GM23338 (cell line): ENCODE results near the gene PIK3CG. TPM values are rescaled to one million over a fixed set of nuclear protein-coding genes. Genes with fewer than 3 reads are reported as not detected.

ENCODE experiments used
- ATAC-seq: fragments of 200-7000 bp; cut with Tn5 transposase; 3 replicates; pipeline ENCODE4 v1.9.1; 2020
- DNase-seq: peaks from one replicate; pipeline ENCODE4 v3.0.0-alpha.2; 2015; ENCODE audit warnings: low spot score
- H2AFZ ChIP-seq: fragments of 200-600 bp; sonication (generic); 2 replicates; pipeline ENCODE4 v1.8.0; 2016; ENCODE audit warnings: antibody characterized with exemption, mild to moderate bottlenecking, moderate library complexity
- H3F3A ChIP-seq: fragments of 200-600 bp; sonication (generic); replicated peaks from 2 replicates; pipeline ENCODE4 v1.8.0; 2017; ENCODE audit warnings: antibody characterized with exemption, mixed run types, low read depth
- H3K27ac ChIP-seq: fragments of 200-600 bp; sonication (generic); 2 replicates; pipeline ENCODE4 v1.6.1; 2016; ENCODE audit warnings: low read depth
- H3K27me3 ChIP-seq: fragments of 200-600 bp; sonication (generic); 2 replicates; pipeline ENCODE4 v1.8.0; 2016; ENCODE audit warnings: mild to moderate bottlenecking, mixed run types, moderate library complexity; ENCODE audit not compliant: insufficient read depth
- H3K36me3 ChIP-seq: fragments of 200-600 bp; sonication (generic); 2 replicates; pipeline ENCODE4 v1.8.0; 2016; ENCODE audit warnings: mild to moderate bottlenecking; ENCODE audit not compliant: insufficient read depth
- H3K4me1 ChIP-seq: fragments of 200-600 bp; sonication (generic); 2 replicates; pipeline ENCODE4 v1.8.0; 2016; ENCODE audit warnings: mild to moderate bottlenecking, moderate library complexity; ENCODE audit not compliant: insufficient read depth
- H3K4me2 ChIP-seq: fragments of 200-600 bp; sonication (generic); 2 replicates; pipeline ENCODE4 v1.7.1; 2017; ENCODE audit warnings: mixed run types
- H3K4me3 ChIP-seq: fragments of 200-600 bp; sonication (generic); 2 replicates; pipeline ENCODE4 v1.6.1; 2016; ENCODE audit warnings: mixed run types
- H3K79me2 ChIP-seq: fragments of 200-600 bp; sonication (generic); replicated peaks from 2 replicates; pipeline ENCODE4 v1.8.0; 2017; ENCODE audit warnings: mild to moderate bottlenecking; ENCODE audit not compliant: insufficient read depth
- H3K9me2 ChIP-seq: fragments of 200-600 bp; sonication (generic); 2 replicates; pipeline ENCODE4 v1.8.0; 2017; ENCODE audit not compliant: insufficient read depth
- H4K20me1 ChIP-seq: fragments of 200-600 bp; sonication (generic); replicated peaks from 2 replicates; pipeline ENCODE4 v1.8.0; 2017; ENCODE audit warnings: mild to moderate bottlenecking; ENCODE audit not compliant: insufficient read depth
- H3K27ac Mint-ChIP-seq: 2 replicates; pipeline ENCODE4 v1.8.0; 2020; ENCODE audit warnings: inconsistent platforms, mild to moderate bottlenecking, moderate library complexity, mixed read lengths
- H3K27me3 Mint-ChIP-seq: 3 replicates; pipeline ENCODE4 v1.8.0; 2022; ENCODE audit warnings: low read depth, mild to moderate bottlenecking, moderate library complexity, mixed read lengths, inconsistent platforms; ENCODE audit not compliant: insufficient read depth, poor library complexity
- H3K36me3 Mint-ChIP-seq: 3 replicates; pipeline ENCODE4 v1.8.0; 2021; ENCODE audit warnings: low read depth, mild to moderate bottlenecking, inconsistent platforms, moderate library complexity, mixed read lengths
- H3K4me1 Mint-ChIP-seq: 3 replicates; pipeline ENCODE4 v1.8.0; 2020; ENCODE audit warnings: mild to moderate bottlenecking, inconsistent platforms, mixed read lengths
- H3K4me3 Mint-ChIP-seq: 3 replicates; pipeline ENCODE4 v1.8.0; 2021; ENCODE audit warnings: moderate library complexity, mild to moderate bottlenecking, inconsistent platforms, mixed read lengths
- H3K9me3 Mint-ChIP-seq: 3 replicates; pipeline ENCODE4 v1.8.0; 2020; ENCODE audit warnings: moderate library complexity, mild to moderate bottlenecking, inconsistent platforms, mixed read lengths
- ETS1 ChIP-seq: IDR thresholded peaks from 2 replicates; pipeline ENCODE4 v1.6.1; 2016; ENCODE audit warnings: antibody characterized with exemption
- EZH2 ChIP-seq: fragments of 200-600 bp; sonication (generic); IDR thresholded peaks from one replicate; pipeline ENCODE4 v1.8.0; 2017; ENCODE audit warnings: antibody characterized with exemption, mild to moderate bottlenecking, low read depth; ENCODE audit not compliant: unreplicated experiment
- JUNB ChIP-seq: IDR thresholded peaks from one replicate; pipeline ENCODE4 v1.6.1; 2016; ENCODE audit warnings: antibody characterized with exemption; ENCODE audit not compliant: unreplicated experiment
- POLR2AphosphoS5 ChIP-seq: IDR thresholded peaks from 2 replicates; pipeline ENCODE4 v1.6.1; 2016; ENCODE audit warnings: antibody characterized with exemption, low read depth
- REST ChIP-seq: IDR thresholded peaks from one replicate; pipeline ENCODE4 v1.6.1; 2018; ENCODE audit warnings: antibody characterized with exemption; ENCODE audit not compliant: unreplicated experiment
- STAT1 ChIP-seq: IDR thresholded peaks from one replicate; pipeline ENCODE4 v1.6.1; 2016; ENCODE audit warnings: antibody characterized with exemption; ENCODE audit not compliant: unreplicated experiment
- ZNF114 ChIP-seq: fragments of 250-450 bp; sonication (Bioruptor Pico); IDR thresholded peaks from 2 replicates; pipeline ENCODE4 v1.5.0; 2020; ENCODE audit warnings: mild to moderate bottlenecking, moderate library complexity
- ZNF331 ChIP-seq: fragments of 250-450 bp; sonication (Bioruptor Pico); IDR thresholded peaks from 2 replicates; pipeline ENCODE4 v1.5.0; 2020; ENCODE audit warnings: low read depth, mild to moderate bottlenecking, moderate library complexity
- polyA plus RNA-seq: library from polyadenylated mRNA; unstranded; fragments of >200 nt; fragmentation: Nextera tagmentation; extraction: Ambion mirVana; gene quantifications from 2 replicates; pipeline ENCODE4 v1.2.1, GENCODE V29; 2016
- total RNA-seq: library from RNA; depleted of rRNA; stranded (reverse); fragments of >200 nt; shearing (Covaris generic); gene quantifications from 2 replicates; pipeline ENCODE4 v1.2.3, GENCODE V29; 2014

The PIK3CG gene
- total and polyA plus RNA-seq, 2 experiments from 2014 or later, result not detected

GRCh38 chr7:106870528-106870927 lies 5.4 kb downstream of the PIK3CG start:
- Histone ChIP-seq H2AFZ (no peak overlapping the region), H3K79me2 (no peaks in the 10 kb centered on the region), H4K20me1 (no peaks in the 10 kb centered on the region), H3K36me3 (no peaks in the 10 kb centered on the region), H3F3A (no peaks in the 10 kb centered on the region), H3K27me3 (no peaks in the 10 kb centered on the region), H3K4me1 (no peaks in the 10 kb centered on the region), H3K9me2 (no peaks in the 10 kb centered on the region), H3K27ac (no peak overlapping the region), H3K4me2 (no peak overlapping the region), H3K4me3 (no peak overlapping the region)
- no peak overlapping the region for H3K27ac Mint-ChIP-seq
- H3K4me1 Mint-ChIP-seq, result no peaks in the 10 kb centered on the region
- DNase-seq, result no peak
- no peak overlapping the region for H3K4me3 Mint-ChIP-seq
- no peak for ATAC-seq
- H3K9me3 Mint-ChIP-seq, result peaks cover 6% of the 10 kb centered on the region; the same call in 2 of the 3 replicates
- H3K36me3 Mint-ChIP-seq, result peaks cover 3% of the 10 kb centered on the region; the same call in 1 of the 3 replicates
- no peak for TF ChIP-seq EZH2
- TF ChIP-seq ZNF114, result no peak
- no peak for TF ChIP-seq ETS1
- TF ChIP-seq JUNB, result no peak
- no peak for TF ChIP-seq REST
- H3K27me3 Mint-ChIP-seq, result peaks cover 3% of the 10 kb centered on the region

- Histone ChIP-seq H3K27ac (no peak overlapping the region), H3K36me3 (no peaks in the 10 kb centered on the region), H3K4me1 (no peaks in the 10 kb centered on the region), H4K20me1 (no peaks in the 10 kb centered on the region), H3K4me2 (no peak overlapping the region), H3K79me2 (no peaks in the 10 kb centered on the region), H3K9me2 (no peaks in the 10 kb centered on the region), H3F3A (no peaks in the 10 kb centered on the region), H3K27me3 (no peaks in the 10 kb centered on the region), H3K4me3 (no peak overlapping the region), H2AFZ (no peak overlapping the region)
- Mint-ChIP-seq H3K36me3 (peaks cover 4% of the 10 kb centered on the region; the same call in 1 of the 3 replicates), H3K27me3 (peaks cover 3% of the 10 kb centered on the region), H3K27ac (no peak overlapping the region), H3K4me1 (no peaks in the 10 kb centered on the region), H3K4me3 (no peak overlapping the region), H3K9me3 (peaks cover 7% of the 10 kb centered on the region; the same call in 2 of the 3 replicates)
- ATAC-seq (no peak), DNase-seq (no peak)
- TF ChIP-seq ZNF331 (CRISPR knock-in tag), result no peak
- no peak for TF ChIP-seq POLR2AphosphoS5
- TF ChIP-seq STAT1, result no peak
Measured at GRCh38 chr7:106870983-106871410, 5.9 kb downstream of the PIK3CG start.
